K562 (cell line): ENCODE measurements around the gene EPB41L4B. TPM values are rescaled to one million over a fixed set of nuclear protein-coding genes. Genes with fewer than 3 reads are reported as not detected.

ENCODE experiments used
- ATAC-seq: fragments of 200-7000 bp; cut with Tn5 transposase; 3 replicates; pipeline ENCODE4 v1.9.1; 2020; ENCODE audit warnings: moderate library complexity
- BruUV-seq: library from RNA; stranded (reverse); fragments of 400-500 nt; replicated peaks from 2 replicates; lab custom pipeline; 2021; lab: Mats Ljungman, UMichigan
- CTCF ChIA-PET: fragments of 300-600 bp; formaldehyde crosslinking; extraction: SDS; loops from one replicate; lab custom pipeline; 2021; ENCODE audit warnings: low intra/inter-chr PET ratio; lab: Yijun Ruan, JAX
- POLR2A ChIA-PET: fragments of 300-600, 350-650 bp; sonication (Branson Sonifier 250); formaldehyde crosslinking; extraction: SDS; loops from one replicate; lab custom pipeline; 2021; ENCODE audit warnings: antibody characterized with exemption, inconsistent platforms; lab: Yijun Ruan, JAX
- DNase-seq, 4 experiments: peaks; one replicate each; pipeline versions ENCODE4 v3.0.0 to v3.0.0-alpha.2; 2011 to 2018; ENCODE audit warnings: low spot score in 3 of 4, mixed read lengths in 3 of 4; ENCODE audit errors: extremely low read depth in 1 of 4
- FAIRE-seq: peaks from 2 replicates; lab custom pipeline; 2011; peaks lifted over from hg19 to GRCh38; lab: Jason Lieb, UNC
- H2AFZ ChIP-seq: 2 replicates; pipeline ENCODE4 v1.6.0; 2011; ENCODE audit warnings: low read depth, low read length, control low read depth, inconsistent platforms
- H3K27ac ChIP-seq: fragments of 200-600 bp; 3 replicates; pipeline ENCODE4 v1.8.0; 2011; ENCODE audit warnings: low read depth, mild to moderate bottlenecking, control low read depth, inconsistent platforms, low read length, moderate library complexity, mixed read lengths; ENCODE audit errors: extremely low read depth
- H3K27me3 ChIP-seq, 2 experiments: fragments of 300-600 bp in 1 of 2; 2 replicates in 1 of 2; 3 replicates in 1 of 2; pipeline versions ENCODE4 v1.6.0 to v1.8.0; 2011; ENCODE audit warnings: inconsistent platforms in 2 of 2, low read length in 2 of 2, mild to moderate bottlenecking in 1 of 2, mixed read lengths in 1 of 2, moderate library complexity in 1 of 2; ENCODE audit not compliant: control insufficient read depth in 2 of 2, insufficient read depth in 2 of 2
- H3K36me3 ChIP-seq: fragments of 300-600 bp; 3 replicates; pipeline ENCODE4 v1.8.0; 2011; ENCODE audit warnings: mild to moderate bottlenecking, low read length, inconsistent platforms; ENCODE audit not compliant: control insufficient read depth, insufficient read depth
- H3K4me1 ChIP-seq, 2 experiments: fragments of 200-600 bp in 1 of 2; replicated peaks in 1 of 2; 2 replicates in 1 of 2; 3 replicates in 1 of 2; pipeline versions ENCODE4 v1.5.1 to v1.8.0; 2011; ENCODE audit warnings: inconsistent platforms in 2 of 2, low read length in 2 of 2, mild to moderate bottlenecking in 1 of 2, mixed read lengths in 1 of 2, moderate library complexity in 1 of 2; ENCODE audit not compliant: control insufficient read depth in 2 of 2, insufficient read depth in 2 of 2
- H3K4me2 ChIP-seq: 2 replicates; pipeline ENCODE4 v1.6.1; 2011; ENCODE audit warnings: low read length, control low read depth, inconsistent platforms, mixed read lengths; ENCODE audit not compliant: insufficient read depth
- H3K4me3 ChIP-seq: fragments of 200-600 bp; sonication (generic), shearing (Covaris generic); 2 replicates; pipeline ENCODE4 v1.5.1; 2016; ENCODE audit warnings: control low read depth, inconsistent platforms
- H3K79me2 ChIP-seq: fragments of 200-600 bp; 3 replicates; pipeline ENCODE4 v1.8.0; 2011; ENCODE audit warnings: low read length, inconsistent platforms; ENCODE audit not compliant: control insufficient read depth, insufficient read depth
- H3K9ac ChIP-seq, 2 experiments: 2 replicates each; pipeline versions ENCODE4 v1.6.0 to v1.6.1; 2011; ENCODE audit warnings: low read depth in 2 of 2, low read length in 2 of 2, control low read depth in 1 of 2, inconsistent platforms in 1 of 2, mild to moderate bottlenecking in 1 of 2, mixed read lengths in 1 of 2; ENCODE audit not compliant: insufficient read depth in 1 of 2
- H3K9me1 ChIP-seq: one replicate; pipeline ENCODE4 v1.6.0; 2011; ENCODE audit warnings: inconsistent platforms, mild to moderate bottlenecking, low read length, moderate library complexity; ENCODE audit not compliant: control insufficient read depth, insufficient read depth
- H3K9me3 ChIP-seq: replicated peaks from 2 replicates; pipeline ENCODE4 v1.5.1; 2011; ENCODE audit warnings: low read depth, low read length, inconsistent platforms; ENCODE audit not compliant: control insufficient read depth, insufficient read depth
- H4K20me1 ChIP-seq: replicated peaks from 2 replicates; pipeline ENCODE4 v1.6.1; 2011; ENCODE audit warnings: low read length, inconsistent platforms, mixed read lengths; ENCODE audit not compliant: control insufficient read depth, insufficient read depth
- ELF2 ChIP-seq: fragments of 250-450 bp; sonication (Bioruptor Pico); IDR thresholded peaks from 2 replicates; pipeline ENCODE4 v1.5.0; 2021; ENCODE audit warnings: mild to moderate bottlenecking
- FOXJ2 ChIP-seq: fragments of 200-800 bp; sonication (Bioruptor generic); IDR thresholded peaks from 2 replicates; pipeline ENCODE4 v1.6.1; 2016; ENCODE audit warnings: missing genetic modification characterization, missing compliant biosample characterization
- MTA3 ChIP-seq: fragments of 450-650 bp; formaldehyde crosslinking; IDR thresholded peaks from 2 replicates; pipeline ENCODE4 v1.6.1; 2017; ENCODE audit warnings: mild to moderate bottlenecking, borderline replicate concordance
- NUFIP1 ChIP-seq: fragments of 450-650 bp; IDR thresholded peaks from 2 replicates; pipeline ENCODE4 v1.6.1; 2018; ENCODE audit not compliant: partially characterized antibody
- ZNF77 ChIP-seq: fragments of 250-450 bp; sonication (Bioruptor Pico); IDR thresholded peaks from 2 replicates; pipeline ENCODE4 v1.5.0; 2020
- ZNF79 ChIP-seq: fragments of 250-450 bp; sonication (Bioruptor Pico); IDR thresholded peaks from 2 replicates; pipeline ENCODE4 v1.4.0; 2020; ENCODE audit warnings: low read depth, mild to moderate bottlenecking, moderate library complexity
- WGBS: fragments of 100-300 bp; shearing (Covaris generic); methylation state at CpG from one replicate; pipeline ENCODE4 v1.1.6; 2016; ENCODE audit warnings: low coverage, mixed read lengths; ENCODE audit not compliant: insufficient coverage; ENCODE audit errors: missing lambda C conversion rate; 5-methylcytosine and 5-hydroxymethylcytosine counted together
- in situ Hi-C: fragments of 300-500 bp; cut with MboI; formaldehyde crosslinking; loops from 4 replicates; pipeline ENCODE4 v1.15.0; 2018; ENCODE audit warnings: inconsistent platforms, mixed read lengths
- intact Hi-C: fragments of 100-400 bp; cut with micrococcal nuclease; formaldehyde crosslinking; loops from 2 replicates; pipeline ENCODE4 v1.14.2; 2022
- polyA plus RNA-seq, 8 experiments: library from polyadenylated mRNA; depleted of rRNA in 4 of 8; stranded (reverse) in 5 of 8; unstranded in 3 of 8; fragments of >200 nt; fragmentation: Nextera tagmentation in 2 of 8; fragmentation: Illumina TruSeq in 1 of 8; extraction: Ambion mirVana in 2 of 8; extraction: Trizol in 1 of 8; gene quantifications; 2 replicates each; pipeline versions ENCODE4 v1.2.1 to v1.2.3, GENCODE V29; 2011 to 2014; ENCODE audit warnings: inconsistent platforms in 1 of 8, missing spikeins in 1 of 8
- total RNA-seq, 7 experiments: library from RNA; depleted of rRNA in 6 of 7; stranded (reverse); fragments of >200 nt in 6 of 7; fragmentation: Illumina TruSeq in 2 of 7; extraction: Trizol in 2 of 7; gene quantifications; 2 replicates each; pipeline versions ENCODE4 v1.2.1 to v1.2.3, GENCODE V29; 2011 to 2021; ENCODE audit warnings: low replicate concordance in 1 of 7
- TF ChIP-seq, protein P1 (sequence below): sonication (generic); formaldehyde crosslinking; IDR thresholded peaks from 2 replicates; pipeline ENCODE4 v1.8.1; 2023; ENCODE audit warnings: mild to moderate bottlenecking, missing genetic modification reagents
- TF ChIP-seq, protein P2 (sequence below): conservative IDR thresholded peaks from 2 replicates; pipeline ENCODE4 v1.6.1; 2011; ENCODE audit warnings: low read depth, mild to moderate bottlenecking, low read length; ENCODE audit not compliant: control insufficient read depth
- TF ChIP-seq, protein P3 (sequence below): fragments of 250-450 bp; sonication (Bioruptor Pico); IDR thresholded peaks from 2 replicates; pipeline ENCODE4 v1.5.0; 2021; ENCODE audit warnings: mild to moderate bottlenecking, moderate library complexity
- TF ChIP-seq, protein P4 (sequence below): fragments of 450-650 bp; IDR thresholded peaks from 2 replicates; pipeline ENCODE4 v1.6.1; 2018; ENCODE audit warnings: mild to moderate bottlenecking, low read depth; ENCODE audit not compliant: partially characterized antibody

Gene EPB41L4B
- total and polyA plus RNA-seq, 9 of the 15 experiments (the other 6 are each of a cell fraction or from before 2014, with no cell fraction given): 0.09 to 0.38 (median 0.21) TPM

DNA sequence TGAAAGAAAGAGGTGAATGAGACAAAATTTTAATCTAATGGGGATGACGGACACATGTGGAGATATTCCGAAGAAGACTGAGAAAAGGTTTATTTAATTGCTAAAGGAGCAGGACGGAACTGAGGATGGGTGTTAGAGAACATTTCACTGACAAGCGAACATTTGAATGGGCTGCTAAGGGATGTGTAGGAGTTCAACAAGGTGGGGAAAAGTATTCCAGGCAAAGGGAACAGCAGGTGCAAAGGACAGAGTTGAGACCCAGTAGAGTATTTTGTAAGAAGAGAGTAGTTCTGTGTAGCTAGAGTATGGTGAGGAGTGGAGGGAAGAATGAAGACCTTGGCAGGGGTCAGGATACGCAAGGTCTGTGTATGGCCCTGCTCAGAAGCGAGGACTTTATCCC lies 106.4 kb downstream of the EPB41L4B start:
- Histone ChIP-seq H3K4me2 (no peak overlapping the region), H3K27me3 (peaks cover 13 to 24% of the 10 kb centered on the region in 2 experiments), H3K9ac (no peak overlapping the region), H3K4me3 (no peak overlapping the region), H3K36me3 (no peaks in the 10 kb centered on the region), H3K27ac (no peak overlapping the region), H3K4me1 (no peaks in the 10 kb centered on the region), H3K79me2 (no peaks in the 10 kb centered on the region), H3K9me1 (no peaks in the 10 kb centered on the region), H3K9me3 (no peaks in the 10 kb centered on the region), H4K20me1 (no peaks in the 10 kb centered on the region), H2AFZ (no peak overlapping the region)
- FAIRE-seq (no peak), ATAC-seq (no peak; the same call in 2 of the 3 replicates), DNase-seq (no peak)
- no TSS peak for BruUV-seq
- in situ Hi-C loops (no loop called here), intact Hi-C loops (loop anchor here (10.0 kb wide), 1 partner anchor 60 kb away; no protein-coding TSS in a partner anchor)
- CTCF ChIA-PET: no interaction called here
- 4% methylated on average over 6 of the region's 6 CpGs for WGBS
- POLR2A ChIA-PET: interaction anchor here (0.8 to 1.0 kb wide), 2 partner anchors 15 to 91 kb away, joined by 3 to 4 read pairs; no protein-coding TSS in a partner anchor
- TF ChIP-seq, protein P1, sequence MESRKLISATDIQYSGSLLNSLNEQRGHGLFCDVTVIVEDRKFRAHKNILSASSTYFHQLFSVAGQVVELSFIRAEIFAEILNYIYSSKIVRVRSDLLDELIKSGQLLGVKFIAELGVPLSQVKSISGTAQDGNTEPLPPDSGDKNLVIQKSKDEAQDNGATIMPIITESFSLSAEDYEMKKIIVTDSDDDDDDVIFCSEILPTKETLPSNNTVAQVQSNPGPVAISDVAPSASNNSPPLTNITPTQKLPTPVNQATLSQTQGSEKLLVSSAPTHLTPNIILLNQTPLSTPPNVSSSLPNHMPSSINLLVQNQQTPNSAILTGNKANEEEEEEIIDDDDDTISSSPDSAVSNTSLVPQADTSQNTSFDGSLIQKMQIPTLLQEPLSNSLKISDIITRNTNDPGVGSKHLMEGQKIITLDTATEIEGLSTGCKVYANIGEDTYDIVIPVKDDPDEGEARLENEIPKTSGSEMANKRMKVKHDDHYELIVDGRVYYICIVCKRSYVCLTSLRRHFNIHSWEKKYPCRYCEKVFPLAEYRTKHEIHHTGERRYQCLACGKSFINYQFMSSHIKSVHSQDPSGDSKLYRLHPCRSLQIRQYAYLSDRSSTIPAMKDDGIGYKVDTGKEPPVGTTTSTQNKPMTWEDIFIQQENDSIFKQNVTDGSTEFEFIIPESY (CRISPR knock-in tag): no peak
- TF ChIP-seq, protein P2, sequence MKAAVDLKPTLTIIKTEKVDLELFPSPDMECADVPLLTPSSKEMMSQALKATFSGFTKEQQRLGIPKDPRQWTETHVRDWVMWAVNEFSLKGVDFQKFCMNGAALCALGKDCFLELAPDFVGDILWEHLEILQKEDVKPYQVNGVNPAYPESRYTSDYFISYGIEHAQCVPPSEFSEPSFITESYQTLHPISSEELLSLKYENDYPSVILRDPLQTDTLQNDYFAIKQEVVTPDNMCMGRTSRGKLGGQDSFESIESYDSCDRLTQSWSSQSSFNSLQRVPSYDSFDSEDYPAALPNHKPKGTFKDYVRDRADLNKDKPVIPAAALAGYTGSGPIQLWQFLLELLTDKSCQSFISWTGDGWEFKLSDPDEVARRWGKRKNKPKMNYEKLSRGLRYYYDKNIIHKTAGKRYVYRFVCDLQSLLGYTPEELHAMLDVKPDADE: no peak
- TF ChIP-seq NUFIP1: no peak
- TF ChIP-seq ZNF77 (CRISPR knock-in tag): no peak
- no peak for TF ChIP-seq FOXJ2 (tag)
- TF ChIP-seq ZNF79 (CRISPR knock-in tag): no peak
- no peak for TF ChIP-seq ELF2 (CRISPR knock-in tag)
- TF ChIP-seq, protein P3, sequence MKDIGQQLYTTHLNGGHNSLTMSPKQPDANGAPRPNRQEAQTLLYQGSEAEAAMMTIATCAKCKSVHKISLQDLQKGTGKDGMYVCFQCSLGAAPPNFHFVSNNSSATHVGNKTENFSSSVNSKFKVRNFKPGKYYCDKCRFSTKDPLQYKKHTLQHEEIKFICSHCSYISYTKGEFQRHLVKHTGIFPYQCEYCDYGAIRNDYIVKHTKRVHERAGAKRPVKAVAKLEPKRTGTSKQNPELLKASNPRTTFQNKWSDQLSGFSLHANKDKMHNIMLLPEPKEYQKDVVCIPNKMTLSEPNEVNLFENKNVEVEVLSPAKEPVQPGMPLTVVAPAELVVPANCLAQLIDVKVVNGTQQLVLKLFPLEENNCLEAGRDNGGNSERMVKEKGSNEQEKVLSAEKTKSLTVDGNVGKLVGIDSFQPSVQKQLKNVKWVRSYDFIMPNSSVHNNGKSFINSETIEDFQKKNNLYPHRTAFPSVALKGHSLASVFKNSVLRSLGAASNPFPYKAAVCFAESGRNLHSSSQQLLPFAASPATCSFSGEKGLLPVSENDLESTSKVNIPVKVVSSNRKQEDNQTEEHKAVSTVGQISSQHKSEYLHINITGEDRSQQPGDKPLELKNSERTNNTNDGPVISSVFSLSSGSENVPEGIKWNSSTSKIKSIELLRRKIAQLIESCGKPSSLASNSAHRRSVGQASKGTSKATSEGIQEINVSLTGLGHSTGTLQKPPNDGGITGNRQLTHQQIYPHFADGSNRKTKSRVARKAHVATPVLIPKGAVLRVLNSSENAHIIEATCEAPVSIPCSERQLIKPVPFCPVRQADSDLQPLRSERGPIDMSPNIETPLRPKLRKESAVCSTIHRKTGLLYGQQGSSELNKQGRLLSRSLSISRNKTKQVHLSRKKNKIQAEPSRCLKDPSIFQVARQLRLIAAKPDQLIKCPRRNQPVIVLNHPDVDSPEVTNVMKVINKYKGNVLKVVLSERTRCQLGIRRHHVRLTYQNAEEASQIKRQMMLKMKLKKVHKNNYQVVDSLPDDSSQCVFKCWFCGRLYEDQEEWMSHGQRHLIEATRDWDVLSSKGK (CRISPR knock-in tag): no peak
- TF ChIP-seq MTA3: no peak
- TF ChIP-seq, protein P4, sequence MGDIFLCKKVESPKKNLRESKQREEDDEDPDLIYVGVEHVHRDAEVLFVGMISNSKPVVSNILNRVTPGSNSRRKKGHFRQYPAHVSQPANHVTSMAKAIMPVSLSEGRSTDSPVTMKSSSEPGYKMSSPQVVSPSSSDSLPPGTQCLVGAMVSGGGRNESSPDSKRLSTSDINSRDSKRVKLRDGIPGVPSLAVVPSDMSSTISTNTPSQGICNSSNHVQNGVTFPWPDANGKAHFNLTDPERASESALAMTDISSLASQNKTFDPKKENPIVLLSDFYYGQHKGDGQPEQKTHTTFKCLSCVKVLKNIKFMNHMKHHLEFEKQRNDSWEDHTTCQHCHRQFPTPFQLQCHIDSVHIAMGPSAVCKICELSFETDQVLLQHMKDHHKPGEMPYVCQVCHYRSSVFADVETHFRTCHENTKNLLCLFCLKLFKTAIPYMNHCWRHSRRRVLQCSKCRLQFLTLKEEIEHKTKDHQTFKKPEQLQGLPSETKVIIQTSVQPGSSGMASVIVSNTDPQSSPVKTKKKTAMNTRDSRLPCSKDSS: no peak
